NK-92 (cell line): ENCODE data around the gene SHISA5.
"Not testable (repeated sequence)": the region's sequence is repeated elsewhere in the genome, so short reads cannot be mapped to it uniquely, and the experiment has no call there.

ENCODE experiments used
- DNase-seq: peaks from one replicate; lab custom pipeline; 2025; ENCODE audit not compliant: unreplicated experiment; lab: John Stamatoyannopoulos, UW

The SHISA5 gene

DNA sequence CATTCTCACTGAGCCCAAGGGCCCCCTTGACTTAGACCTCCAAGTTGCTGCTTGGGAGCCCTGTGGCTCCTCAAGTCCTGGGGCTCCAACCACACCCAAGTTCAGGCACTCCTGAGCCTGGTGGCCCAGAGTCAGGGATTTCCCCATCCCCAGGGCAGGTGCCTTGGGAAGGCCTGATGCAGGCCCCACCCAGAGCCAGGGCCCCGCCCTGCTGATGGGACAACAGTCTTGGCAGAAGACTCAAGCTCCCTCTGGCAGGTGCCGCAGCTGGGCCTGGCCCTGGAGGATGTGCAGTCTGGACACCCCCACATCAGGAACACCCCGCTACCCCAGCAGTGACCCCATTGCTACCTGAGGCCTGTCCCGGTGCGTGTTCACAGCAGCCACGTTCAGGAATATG is 17.7 kb upstream of the SHISA5 start:
- DNase-seq = no peak

DNA sequence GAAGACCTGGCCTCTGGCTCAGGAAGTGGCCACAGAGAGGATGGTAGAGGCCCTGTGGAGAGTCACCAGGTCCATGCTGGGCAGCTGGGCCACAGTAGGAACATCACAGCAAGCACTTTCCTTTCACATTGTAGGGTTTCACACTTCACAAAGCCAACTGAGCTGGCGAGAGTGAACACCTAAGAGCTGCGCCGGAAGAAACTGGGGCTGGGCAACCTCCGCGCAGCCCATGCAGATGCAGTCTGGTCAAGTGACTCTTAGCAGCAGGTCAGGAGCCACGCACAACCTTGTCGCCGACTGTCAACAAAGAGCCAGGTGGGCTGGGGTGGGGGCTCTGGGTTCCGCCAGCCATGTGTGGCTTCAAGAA is 15.3 kb upstream of the SHISA5 start:
- DNase-seq = no peak

DNA sequence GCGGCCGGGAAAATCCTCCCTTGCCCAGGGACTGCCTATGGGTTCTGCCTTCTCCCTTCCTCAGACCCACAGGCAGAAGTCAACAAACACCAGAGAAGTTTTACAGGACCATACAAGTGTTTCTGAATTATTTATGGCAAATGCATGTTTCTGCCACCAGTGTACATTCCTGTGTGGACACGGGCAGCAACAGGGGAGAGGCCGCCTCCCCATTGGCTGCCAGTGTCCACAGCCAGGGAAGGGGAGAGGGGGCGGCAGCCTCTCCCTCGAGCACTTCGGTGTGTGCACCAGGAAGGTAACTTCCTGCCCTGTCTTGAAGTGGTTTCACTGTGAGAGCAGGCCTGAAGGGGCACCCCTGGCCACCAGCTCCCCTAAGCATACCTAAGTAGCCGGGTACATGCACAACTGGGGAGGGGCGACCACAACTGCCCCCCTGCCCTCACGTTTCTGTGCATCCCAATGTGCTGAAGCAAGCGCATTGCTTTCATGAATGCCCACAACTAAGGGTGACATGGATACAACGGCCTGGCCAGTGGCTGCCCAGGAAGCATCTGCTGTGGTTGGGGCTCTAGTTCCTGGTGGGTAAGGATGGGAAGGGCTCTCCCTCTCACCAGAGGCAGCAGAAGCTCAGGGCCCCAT is 14.8 kb upstream of the SHISA5 start:
- no peak for DNase-seq

DNA sequence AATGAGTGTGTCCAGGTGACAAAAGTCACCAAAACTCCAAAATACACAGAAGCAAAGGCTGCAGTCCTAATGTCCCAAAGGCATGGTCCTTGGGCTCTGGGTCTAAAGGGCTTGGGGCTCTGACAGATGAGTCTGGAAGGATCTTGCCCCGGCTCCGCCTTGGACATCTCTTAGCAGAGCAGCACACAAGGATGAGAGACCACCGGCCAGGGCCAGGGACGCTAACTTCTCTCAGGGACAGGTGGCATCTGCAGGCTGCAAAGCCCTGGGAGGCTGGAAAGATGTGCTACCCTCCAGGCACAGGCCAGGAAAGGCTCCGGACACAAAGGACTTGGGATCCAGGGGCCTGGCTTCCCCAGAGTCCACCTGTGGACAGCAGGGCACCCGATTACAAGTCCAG is 14.1 kb upstream of the SHISA5 start:
- no peak for DNase-seq

DNA sequence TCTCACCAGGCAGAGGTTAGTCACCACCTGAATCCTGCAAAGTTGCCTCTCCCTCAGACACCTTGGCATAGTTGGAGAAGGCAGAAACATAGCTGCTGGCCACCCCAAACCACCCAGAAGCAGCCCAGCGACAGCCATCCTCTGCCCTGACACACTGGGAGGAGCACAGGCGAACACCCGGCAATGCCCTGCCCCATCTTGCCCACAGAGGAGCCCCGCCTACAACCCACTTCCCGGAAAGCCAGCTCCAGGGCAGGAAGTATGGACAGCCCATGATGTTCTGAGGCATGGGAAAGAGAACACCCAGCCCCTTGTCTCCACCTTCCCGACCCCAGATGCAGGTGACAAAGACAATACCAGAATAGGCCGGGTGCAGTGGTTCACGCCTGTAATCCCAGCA is 12.6 kb upstream of the SHISA5 start:
- DNase-seq = no peak

- DNase-seq = no peak
These were observed 10.7 kb upstream of the SHISA5 start for GRCh38 chr3:48514431-48515227.

- no peak for DNase-seq
These were observed 7.6 kb upstream of the SHISA5 start for GRCh38 chr3:48511551-48511950.

DNA sequence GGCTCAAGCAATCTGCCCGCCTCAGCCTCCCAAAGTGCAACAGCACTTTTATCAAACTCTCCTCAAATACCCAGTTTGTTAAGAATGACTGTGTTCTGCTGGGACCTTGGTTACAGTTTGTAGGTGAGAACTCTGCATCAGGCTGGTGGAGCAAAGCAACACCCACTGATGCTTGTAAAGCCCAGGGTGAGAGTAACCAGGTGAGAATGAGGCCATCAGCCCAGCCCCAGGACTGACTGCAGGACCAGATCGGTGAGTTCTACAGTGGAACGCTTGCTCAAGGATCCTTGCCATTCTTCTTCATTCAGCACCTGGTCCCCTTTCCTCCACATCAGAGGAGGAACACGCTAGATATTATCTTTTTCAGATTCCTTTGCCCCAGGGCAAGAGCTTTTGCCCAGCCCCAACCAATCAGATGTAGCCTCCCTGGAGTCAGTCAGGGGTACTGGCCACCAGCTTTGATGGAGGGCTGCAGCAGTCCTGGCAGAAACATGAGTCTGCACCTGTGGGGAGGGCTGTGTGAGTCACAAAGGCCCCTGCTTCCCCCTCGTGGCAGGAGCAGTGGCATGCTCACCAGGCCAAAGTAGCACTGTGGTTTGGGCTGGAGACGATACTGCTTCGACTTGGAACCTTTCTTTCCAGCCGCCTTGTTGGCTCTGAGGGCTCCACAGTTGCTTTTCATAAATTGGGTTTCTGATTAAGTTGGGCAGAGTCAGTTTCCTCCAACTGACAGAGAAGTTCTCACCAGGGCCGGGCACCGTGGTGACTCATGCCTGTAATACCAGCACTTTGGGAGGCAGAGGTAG is 3.5 kb upstream of the SHISA5 start:
- DNase-seq = no peak

DNA sequence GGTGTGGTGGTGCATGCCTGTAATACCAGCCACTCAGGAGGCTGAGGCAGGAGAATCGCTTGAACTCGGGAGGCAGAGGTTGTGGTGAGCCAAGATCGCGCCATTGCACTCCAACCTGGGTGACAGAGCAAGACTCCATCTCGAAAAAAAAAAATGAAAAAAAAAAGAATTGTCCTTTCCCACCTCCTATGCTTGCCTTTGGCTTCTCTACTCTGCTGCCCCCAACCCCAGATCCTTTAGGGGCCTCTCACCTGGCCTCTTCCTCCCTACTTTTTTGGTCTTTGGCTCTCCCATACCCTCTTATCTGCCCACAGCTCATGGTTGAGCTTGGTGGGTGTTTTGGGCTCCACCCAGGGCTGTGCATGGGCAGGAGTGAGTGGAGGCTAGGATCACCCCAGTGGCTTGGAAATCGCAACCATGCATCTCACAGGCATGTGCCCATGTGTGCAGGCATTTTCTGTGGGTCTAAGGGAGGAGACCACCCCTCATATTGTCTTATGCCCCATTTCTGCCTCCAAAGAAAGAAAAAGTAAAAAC is 2.1 kb upstream of the SHISA5 start:
- no peak for DNase-seq

- DNase-seq = no peak
These were observed 1.2 kb upstream of the SHISA5 start for GRCh38 chr3:48505146-48505545.

DNA sequence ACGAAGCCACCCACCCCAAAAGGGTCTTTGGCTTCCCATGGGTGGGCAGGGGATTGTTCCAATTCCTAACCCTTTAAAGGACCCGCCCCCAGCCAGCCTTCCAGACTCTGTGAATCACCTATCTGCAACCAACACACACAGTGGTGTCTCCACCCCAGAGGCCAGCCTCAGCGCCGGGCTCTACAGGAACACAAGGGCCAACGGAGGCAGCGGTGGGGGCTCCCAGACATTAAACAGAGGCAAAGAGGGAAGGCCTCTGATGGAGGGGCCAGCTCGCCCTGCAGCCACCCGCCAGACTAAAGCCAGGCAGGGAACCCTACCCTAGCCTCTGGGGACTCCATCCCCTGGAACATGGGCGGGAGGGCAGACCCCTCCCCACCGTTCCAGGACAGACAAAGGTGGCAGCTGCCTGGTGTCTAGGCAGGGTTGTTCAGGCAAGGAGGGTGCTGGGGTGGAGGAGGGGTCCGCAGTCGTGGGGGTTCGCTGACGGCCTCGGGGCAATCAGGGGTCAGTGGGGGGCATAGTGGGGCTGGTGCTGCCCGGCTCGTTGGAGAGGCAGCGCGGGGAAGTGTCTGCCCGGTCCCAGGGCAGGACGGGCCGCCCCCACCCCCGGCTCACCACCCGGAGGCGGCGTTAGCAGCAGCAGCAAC is 448 bp downstream of the SHISA5 start:
- no peak for DNase-seq

- no peak for DNase-seq
These were observed 1.2 kb downstream of the SHISA5 start for GRCh38 chr3:48502728-48503168.

- DNase-seq = no peak
These were observed 1.9 kb downstream of the SHISA5 start for GRCh38 chr3:48502121-48502520.

- no peak for DNase-seq
These were observed 2.8 kb downstream of the SHISA5 start for GRCh38 chr3:48501196-48501595.

GRCh38 chr3:48500656-48501055 is 3.3 kb downstream of the SHISA5 start:
- no peak for DNase-seq

DNA sequence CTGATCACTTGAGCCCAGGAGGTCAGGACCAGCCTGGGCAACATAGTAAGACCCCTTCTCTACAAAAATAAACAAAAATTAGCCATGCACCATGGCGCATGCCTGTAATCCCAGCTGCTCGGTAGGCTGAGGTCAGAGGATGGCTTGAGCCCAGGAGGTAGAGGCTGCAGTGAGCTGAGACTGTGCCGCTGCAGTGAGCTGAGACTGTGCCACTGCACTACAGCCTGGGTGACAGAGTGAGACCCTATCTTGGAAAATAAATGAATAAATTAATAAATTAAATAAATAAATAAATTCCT is 10.8 kb downstream of the SHISA5 start:
- DNase-seq = no peak

- DNase-seq = no peak
These were observed 11.3 kb downstream of the SHISA5 start for GRCh38 chr3:48492461-48493202.

DNA sequence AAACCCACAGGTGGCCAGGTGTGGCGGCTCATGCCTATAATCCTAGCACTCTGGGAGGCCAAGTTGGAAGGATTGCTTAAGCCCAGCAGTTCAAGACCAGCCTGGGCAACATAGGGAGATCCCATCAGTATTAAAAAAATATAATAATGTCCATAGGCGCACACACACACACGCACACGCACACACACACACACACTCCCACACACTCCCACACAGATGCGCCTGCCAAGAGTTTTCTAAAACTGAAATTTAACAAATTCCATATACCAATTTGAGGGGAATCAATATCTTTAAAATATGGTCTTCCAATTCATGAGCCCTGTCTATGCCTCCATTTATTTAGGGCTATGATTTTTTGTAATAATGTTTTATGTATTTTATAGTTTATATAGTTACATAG is 17.0 kb downstream of the SHISA5 start:
- DNase-seq = no peak

GRCh38 chr3:48482822-48483221 is 21.2 kb downstream of the SHISA5 start:
- DNase-seq = not testable (repeated sequence)

DNA sequence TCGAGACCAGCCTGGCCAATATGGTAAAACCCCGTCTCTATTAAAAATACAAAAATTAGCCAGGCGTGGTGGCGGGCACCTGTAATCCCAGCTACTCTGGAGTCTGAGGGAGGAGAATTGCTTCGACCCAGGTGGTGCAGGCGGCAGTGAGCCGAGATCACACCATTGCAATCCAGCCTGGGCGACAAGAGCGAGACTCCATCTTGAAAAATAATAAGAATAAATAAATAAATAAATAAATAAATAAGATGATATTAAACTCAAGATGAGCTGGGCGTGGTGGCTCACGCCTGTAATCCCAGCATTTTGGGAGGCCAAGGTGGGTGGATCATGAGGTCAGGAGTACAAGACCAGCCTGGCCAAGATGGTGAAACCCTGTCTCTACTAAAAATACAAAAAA is 23.1 kb downstream of the SHISA5 start:
- not testable (repeated sequence) for DNase-seq
